HAP-1 (cell line): ENCODE results near the gene MYMK.

Experiments used
- DNase-seq, 2 experiments: peaks; one replicate each; pipeline ENCODE4 v3.0.0-alpha.2; 2016 to 2020; ENCODE audit warnings: low spot score in 2 of 2
- H3K27me3 ChIP-seq: fragments of 250-450 bp; sonication (Bioruptor Pico); 2 replicates; pipeline ENCODE4 v1.5.1; 2020; ENCODE audit warnings: low read depth, mild to moderate bottlenecking, moderate library complexity
- H3K36me3 ChIP-seq: fragments of 250-450 bp; sonication (Bioruptor Pico); replicated peaks from 2 replicates; pipeline ENCODE4 v1.5.1; 2020; ENCODE audit warnings: mild to moderate bottlenecking
- H3K4me1 ChIP-seq: fragments of 250-450 bp; sonication (Bioruptor Pico); 2 replicates; pipeline ENCODE4 v1.5.1; 2020; ENCODE audit warnings: mild to moderate bottlenecking
- H3K4me3 ChIP-seq: fragments of 250-450 bp; sonication (Bioruptor Pico); 2 replicates; pipeline ENCODE4 v1.5.1; 2020; ENCODE audit warnings: mild to moderate bottlenecking, moderate library complexity
- H3K9me3 ChIP-seq: fragments of 250-450 bp; sonication (Bioruptor Pico); 2 replicates; pipeline ENCODE4 v1.5.1; 2020; ENCODE audit warnings: mild to moderate bottlenecking, moderate library complexity
- in situ Hi-C: fragments of 300-500 bp; cut with MboI; formaldehyde crosslinking; loops from 3 replicates; pipeline ENCODE4 v1.14.3; 2020; ENCODE audit warnings: low sequenced_read_pairs, inconsistent platforms, mixed read lengths

Gene MYMK

GRCh38 chr9:133535306-133535877 is 10.6 kb upstream of the MYMK start:
- Histone ChIP-seq H3K4me1 (no peaks in the 10 kb centered on the region), H3K27me3 (peaks cover 17% of the 10 kb centered on the region), H3K36me3 (no peaks in the 10 kb centered on the region), H3K9me3 (no peaks in the 10 kb centered on the region), H3K4me3 (no peak overlapping the region)
- in situ Hi-C loops, result no loop called here
- DNase-seq, result no peak

- no peak within 1 kb of the TSS for H3K4me3 ChIP-seq
- peaks cover 14% of the 10 kb centered on the region for H3K27me3 ChIP-seq
These were observed 9.9 kb upstream of the MYMK start, which contains the start of gene ADAMTSL2 for GRCh38 chr9:133534346-133535291. Gene ADAMTSL2, plus strand, starts transcription at chr9:133534704. Its CDS starts 2,009 bp downstream, at chr9:133536713.

DNA sequence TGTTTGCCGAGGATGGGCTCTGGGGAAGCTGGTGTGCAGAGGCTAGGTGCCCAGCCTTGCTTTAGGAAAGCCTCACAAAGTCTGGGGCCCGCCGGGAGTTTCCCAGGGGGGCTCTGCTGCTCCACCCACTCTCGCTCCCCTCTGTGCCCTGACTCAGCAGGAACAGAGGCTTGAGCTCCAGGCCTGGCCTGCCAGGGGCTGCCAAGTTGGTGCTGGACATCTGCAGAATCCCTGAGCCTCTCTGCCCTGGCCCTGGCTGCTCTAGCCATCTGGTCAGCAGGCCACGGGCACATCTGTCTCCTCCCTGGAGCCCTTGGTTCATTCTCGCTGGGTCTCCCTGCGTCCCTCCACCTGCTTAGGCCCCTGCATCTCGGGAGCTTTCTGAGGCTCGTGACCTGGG is 9.1 kb upstream of the MYMK start:
- Histone ChIP-seq H3K9me3 (no peaks in the 10 kb centered on the region), H3K27me3 (peaks cover 16% of the 10 kb centered on the region), H3K4me3 (no peak overlapping the region), H3K4me1 (no peaks in the 10 kb centered on the region), H3K36me3 (no peaks in the 10 kb centered on the region)
- DNase-seq, result no peak
- in situ Hi-C loops, result no loop called here

More at GRCh38 chr9:133534346-133535291, 9.9 kb upstream of the MYMK start, which contains the start of gene ADAMTSL2:
- no peaks in the 10 kb centered on the region for H3K9me3 ChIP-seq
- peak in 1 of 2 experiments; percentile 23 for DNase-seq
- no peaks in the 10 kb centered on the region for H3K4me1 ChIP-seq
- H3K36me3 ChIP-seq, result no peaks in the 10 kb centered on the region
- in situ Hi-C loops, result no loop called here

DNA sequence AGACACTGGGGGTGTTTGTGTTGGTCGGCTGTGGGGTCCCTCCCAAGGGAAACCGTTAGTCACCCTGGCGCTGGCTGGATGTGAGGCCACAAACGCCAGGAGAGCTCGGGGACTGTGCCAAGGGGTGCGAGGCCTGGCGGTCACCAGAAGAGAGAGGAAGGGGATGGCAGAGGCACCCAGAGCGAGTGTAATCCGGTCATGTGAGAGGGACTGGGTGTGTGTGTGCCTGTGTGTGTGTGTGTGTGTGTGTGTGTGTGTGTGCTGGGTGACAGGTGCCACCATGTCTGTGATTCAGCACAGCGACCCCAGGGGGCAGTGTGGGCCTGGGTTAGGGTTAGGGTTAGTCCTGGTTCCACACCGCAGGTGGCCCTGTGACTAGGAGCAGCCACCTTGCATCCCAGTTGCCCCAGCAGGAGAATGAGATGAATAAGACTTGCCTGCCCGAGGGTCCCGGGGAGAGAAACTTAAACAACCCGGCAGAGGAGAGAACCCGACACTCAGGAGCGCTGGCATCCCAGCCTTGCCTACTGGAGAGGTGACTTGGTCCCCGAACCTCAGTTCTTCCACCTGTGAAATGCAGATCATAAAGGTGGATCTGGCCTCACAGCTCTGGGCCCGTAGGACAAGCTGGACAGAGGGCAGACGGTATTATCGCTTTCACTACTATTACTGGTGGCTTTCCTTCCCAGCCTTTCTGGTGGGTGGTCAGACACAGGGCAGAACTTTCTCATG is 8.3 kb upstream of the MYMK start:
- H3K4me1 ChIP-seq, result no peaks in the 10 kb centered on the region
- H3K27me3 ChIP-seq, result peaks cover 19% of the 10 kb centered on the region
- no peaks in the 10 kb centered on the region for H3K36me3 ChIP-seq
- H3K4me3 ChIP-seq, result no peak overlapping the region
- in situ Hi-C loops, result no loop called here
- no peaks in the 10 kb centered on the region for H3K9me3 ChIP-seq
- DNase-seq, result peak; percentile 6 to 85

DNA sequence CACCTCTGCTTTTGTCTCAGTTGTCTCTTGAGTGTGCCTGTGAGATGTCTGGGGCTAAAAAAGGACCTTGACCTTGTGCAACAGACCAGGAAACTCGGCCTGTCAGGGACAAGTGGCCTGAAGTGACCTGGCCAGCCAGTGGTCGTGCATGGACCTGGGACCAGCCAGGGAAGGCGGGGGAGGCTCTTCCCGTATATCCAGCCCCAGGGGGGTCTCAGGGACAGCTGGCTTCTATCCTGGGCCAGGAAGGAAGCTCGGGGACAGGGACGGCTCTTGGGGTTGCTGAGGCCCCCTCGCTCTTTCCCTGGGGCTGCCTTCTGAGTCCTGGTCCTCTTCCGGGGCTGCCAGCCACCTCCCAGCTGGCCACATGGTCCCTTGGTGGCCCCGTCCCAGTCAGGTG is 6.5 kb upstream of the MYMK start:
- no peaks in the 10 kb centered on the region for H3K9me3 ChIP-seq
- H3K27me3 ChIP-seq, result peaks cover 26% of the 10 kb centered on the region
- in situ Hi-C loops, result no loop called here
- no peaks in the 10 kb centered on the region for H3K36me3 ChIP-seq
- no peak for DNase-seq
- H3K4me1 ChIP-seq, result no peaks in the 10 kb centered on the region
- H3K4me3 ChIP-seq, result no peak overlapping the region

- no peaks in the 10 kb centered on the region for H3K4me1 ChIP-seq
- no peak for DNase-seq
- in situ Hi-C loops, result no loop called here
- no peaks in the 10 kb centered on the region for H3K36me3 ChIP-seq
- no peak overlapping the region for H3K4me3 ChIP-seq
- peaks cover 25% of the 10 kb centered on the region for H3K27me3 ChIP-seq
- no peaks in the 10 kb centered on the region for H3K9me3 ChIP-seq
These were observed 5.1 kb upstream of the MYMK start for GRCh38 chr9:133529874-133530273.

GRCh38 chr9:133529457-133529856 is 4.7 kb upstream of the MYMK start:
- H3K4me1 ChIP-seq, result no peaks in the 10 kb centered on the region
- DNase-seq, result no peak
- H3K9me3 ChIP-seq, result no peaks in the 10 kb centered on the region
- peaks cover 22% of the 10 kb centered on the region for H3K27me3 ChIP-seq
- no peaks in the 10 kb centered on the region for H3K36me3 ChIP-seq
- in situ Hi-C loops, result no loop called here
- no peak overlapping the region for H3K4me3 ChIP-seq

DNA sequence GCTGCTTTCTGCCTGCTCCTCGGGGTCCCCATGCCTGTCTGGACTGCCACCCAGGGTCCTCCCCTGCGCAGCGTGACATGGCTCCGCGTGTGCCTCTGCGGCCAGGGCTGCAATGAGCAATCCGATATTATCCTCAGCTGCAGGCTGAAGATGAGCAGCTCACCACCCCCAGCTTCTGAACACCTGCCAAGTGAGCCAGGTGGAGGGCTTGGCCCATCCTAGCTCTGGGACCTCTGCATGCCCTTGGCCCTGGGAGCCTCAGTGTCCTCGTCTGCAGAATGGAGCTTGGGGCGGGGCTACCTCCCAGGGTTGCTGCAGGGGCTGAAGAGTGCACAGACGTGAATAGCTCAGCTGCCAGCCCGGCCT is 4.1 kb upstream of the MYMK start:
- in situ Hi-C loops, result no loop called here

DNA sequence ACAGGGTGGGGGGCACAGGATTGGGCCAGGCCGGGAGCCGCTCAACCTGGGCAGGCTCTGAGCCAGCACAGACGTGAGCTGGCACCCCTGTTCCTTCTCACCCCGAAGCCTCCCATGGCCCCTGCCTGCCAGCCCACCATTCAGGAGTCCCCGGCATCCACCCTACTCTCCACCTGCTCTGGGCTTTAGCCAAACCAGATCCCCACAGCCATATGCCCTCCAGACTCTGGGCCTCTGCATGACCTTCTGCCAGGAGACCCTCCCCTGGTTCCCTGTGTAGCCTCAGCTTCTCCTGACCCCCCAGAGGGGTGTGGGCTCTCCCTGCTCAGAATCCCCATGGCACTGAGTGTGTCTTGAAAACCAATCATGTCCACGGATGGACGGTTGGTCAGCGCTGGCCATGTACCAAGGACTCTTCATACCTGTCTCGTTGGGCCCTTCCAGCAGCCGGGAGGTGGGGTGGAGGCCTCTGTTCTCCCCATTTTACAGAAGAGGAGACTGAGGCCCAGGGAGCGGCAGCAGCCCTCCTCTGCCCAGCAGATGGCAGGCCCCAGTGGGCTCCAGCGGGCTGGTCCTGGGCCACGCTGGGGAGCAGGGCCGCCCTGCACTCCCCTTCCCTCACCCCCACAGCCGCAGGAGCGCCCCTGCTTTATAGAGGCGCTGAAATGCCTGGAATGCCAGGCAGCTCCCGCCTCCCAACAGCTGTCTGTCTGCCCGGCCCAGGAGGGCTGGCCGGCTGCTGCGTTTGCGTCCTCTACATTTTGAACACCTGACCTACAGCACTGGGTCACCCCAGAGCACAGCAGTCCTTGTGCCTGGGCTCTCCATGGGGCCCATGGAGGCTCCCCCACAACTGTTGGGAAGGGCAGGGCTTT is 3.5 kb upstream of the MYMK start:
- H3K9me3 ChIP-seq, result no peaks in the 10 kb centered on the region
- in situ Hi-C loops, result no loop called here

More for the DNA sequence above, 4.1 kb upstream of the MYMK start:
- Histone ChIP-seq H3K4me3 (no peak overlapping the region), H3K4me1 (no peaks in the 10 kb centered on the region), H3K27me3 (peaks cover 19% of the 10 kb centered on the region), H3K36me3 (no peaks in the 10 kb centered on the region), H3K9me3 (no peaks in the 10 kb centered on the region)
- no peak for DNase-seq

DNA sequence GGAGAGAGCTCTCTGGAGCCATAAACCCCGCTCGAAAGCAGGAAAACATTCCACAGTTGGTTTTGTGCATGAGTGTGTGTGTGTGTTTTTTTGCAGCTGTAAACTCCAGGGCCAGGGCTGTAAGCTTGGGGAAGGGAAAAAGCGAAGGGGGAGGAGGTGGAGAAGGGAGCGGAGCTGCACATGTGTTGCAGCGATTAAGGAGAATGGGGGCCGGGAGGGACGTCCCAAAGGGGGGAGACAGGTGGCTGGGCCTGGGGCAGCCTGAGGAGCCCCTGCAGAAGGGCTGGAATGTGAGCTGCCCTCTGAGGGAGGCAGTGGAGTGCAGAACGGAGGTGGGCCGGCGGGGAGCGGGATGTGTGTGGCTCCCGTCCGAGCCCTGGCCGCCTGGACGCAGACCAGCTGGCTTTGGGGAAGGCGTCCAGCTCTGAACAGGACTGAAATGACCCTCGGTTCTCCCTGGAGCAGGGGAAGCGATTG is 2.7 kb upstream of the MYMK start:
- Histone ChIP-seq H3K36me3 (no peaks in the 10 kb centered on the region), H3K4me1 (no peaks in the 10 kb centered on the region), H3K9me3 (no peaks in the 10 kb centered on the region), H3K27me3 (peaks cover 12% of the 10 kb centered on the region; the same call in 1 of the 2 replicates), H3K4me3 (no peak overlapping the region)
- in situ Hi-C loops, result no loop called here
- DNase-seq, result no peak

More for the DNA sequence above, 3.5 kb upstream of the MYMK start:
- Histone ChIP-seq H3K4me3 (no peak overlapping the region), H3K4me1 (no peaks in the 10 kb centered on the region), H3K27me3 (peaks cover 13% of the 10 kb centered on the region), H3K36me3 (no peaks in the 10 kb centered on the region)
- DNase-seq, result no peak

DNA sequence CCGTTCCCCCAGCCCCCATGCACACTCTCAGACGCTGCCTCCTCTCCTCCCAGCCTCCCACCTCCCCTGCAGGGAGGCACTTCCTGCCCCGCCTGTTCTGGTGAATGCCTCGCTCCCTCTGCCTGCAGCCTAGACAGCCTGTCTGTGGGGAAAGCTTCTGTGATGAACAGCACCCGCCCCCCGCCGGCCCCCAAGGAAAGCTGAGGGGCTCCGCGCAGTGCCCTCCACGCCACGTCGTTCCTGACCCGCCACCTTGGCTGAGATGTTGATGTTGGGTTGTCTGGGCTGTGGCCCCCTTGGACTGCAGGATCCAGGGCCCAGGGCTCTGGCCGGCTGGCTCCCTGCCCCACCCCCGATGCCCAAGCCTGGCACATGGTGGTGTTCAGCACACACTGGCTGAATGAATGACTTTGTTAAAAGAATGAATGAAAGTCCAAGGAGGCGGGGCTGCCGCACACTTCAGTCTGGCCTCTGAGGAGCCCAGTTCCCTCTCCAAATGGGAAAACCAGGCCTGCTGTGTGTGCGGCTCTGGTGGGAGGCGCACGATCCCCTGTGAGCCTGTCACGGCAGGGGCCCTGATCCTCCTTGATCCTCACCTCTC is 2.1 kb upstream of the MYMK start:
- H3K4me3 ChIP-seq, result no peak overlapping the region
- DNase-seq, result no peak
- H3K9me3 ChIP-seq, result no peaks in the 10 kb centered on the region
- in situ Hi-C loops, result no loop called here
- peaks cover 12% of the 10 kb centered on the region; the same call in 1 of the 2 replicates for H3K27me3 ChIP-seq
- no peaks in the 10 kb centered on the region for H3K36me3 ChIP-seq
- no peaks in the 10 kb centered on the region for H3K4me1 ChIP-seq

DNA sequence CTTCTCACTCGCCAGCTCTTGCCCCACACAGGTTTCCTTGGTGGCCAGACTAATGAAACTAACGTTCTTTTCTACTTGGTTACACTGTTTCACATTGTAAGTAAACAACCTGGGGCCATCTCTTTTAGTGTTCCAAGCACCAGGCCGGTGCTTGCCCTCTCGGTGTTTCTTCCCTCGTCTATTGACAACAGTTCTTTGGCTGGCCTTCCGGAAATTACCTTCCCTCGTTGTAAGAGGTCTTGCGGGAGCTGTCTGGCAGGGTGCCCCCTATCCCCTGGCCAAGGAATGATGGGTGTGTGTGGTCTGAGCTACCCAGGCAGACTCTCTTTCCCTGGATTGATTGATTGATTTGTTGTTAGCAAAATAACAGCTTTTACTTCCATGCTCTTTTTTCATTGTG is 918 bp upstream of the MYMK start:
- DNase-seq, result no peak
- in situ Hi-C loops, result no loop called here
- Histone ChIP-seq H3K4me3 (no peak overlapping the region), H3K36me3 (no peaks in the 10 kb centered on the region), H3K4me1 (no peaks in the 10 kb centered on the region), H3K27me3 (peaks cover 12% of the 10 kb centered on the region; the same call in 1 of the 2 replicates), H3K9me3 (no peaks in the 10 kb centered on the region)
